Fibroblast of lung (primary cell): ENCODE measurements around the gene WDR86.

ENCODE experiments used
- EZH2 ChIP-seq: IDR thresholded peaks from 2 replicates; pipeline ENCODE4 v1.5.1; 2012; ENCODE audit warnings: low read length, control low read depth, mild to moderate bottlenecking; ENCODE audit errors: missing control alignments
- TF ChIP-seq, protein P1 (sequence below), 2 donors: IDR thresholded peaks in 1 of 2; conservative IDR thresholded peaks in 1 of 2; 1 replicate in 1 of 2; 2 replicates in 1 of 2; pipeline ENCODE4 v1.5.1; 2011 to 2012; ENCODE audit warnings: low read length in 2 of 2, control low read depth in 1 of 2, inconsistent platforms in 1 of 2, low read depth in 1 of 2, mild to moderate bottlenecking in 1 of 2

DNA sequence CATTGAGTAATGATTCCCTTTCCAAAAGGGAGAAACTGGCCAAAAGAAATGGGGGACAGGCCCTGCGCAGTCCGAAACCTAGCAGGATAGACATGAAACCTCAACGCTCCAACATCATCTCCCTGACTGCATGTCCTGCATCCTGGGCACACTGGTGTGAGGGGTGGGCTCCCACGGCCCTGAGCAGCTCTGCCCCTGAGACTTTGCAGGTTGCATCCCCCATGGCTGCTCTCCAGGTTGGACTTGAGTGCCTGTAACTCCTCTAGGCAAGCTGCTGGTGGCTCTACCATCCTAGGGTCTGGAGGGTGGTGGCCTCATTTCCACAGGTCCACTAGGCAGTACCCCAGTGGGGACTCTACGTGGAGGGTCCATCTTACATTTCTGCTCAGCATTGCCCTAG is 46.4 kb upstream of the WDR86 start:
- TF ChIP-seq EZH2: no peak
- TF ChIP-seq, protein P1, sequence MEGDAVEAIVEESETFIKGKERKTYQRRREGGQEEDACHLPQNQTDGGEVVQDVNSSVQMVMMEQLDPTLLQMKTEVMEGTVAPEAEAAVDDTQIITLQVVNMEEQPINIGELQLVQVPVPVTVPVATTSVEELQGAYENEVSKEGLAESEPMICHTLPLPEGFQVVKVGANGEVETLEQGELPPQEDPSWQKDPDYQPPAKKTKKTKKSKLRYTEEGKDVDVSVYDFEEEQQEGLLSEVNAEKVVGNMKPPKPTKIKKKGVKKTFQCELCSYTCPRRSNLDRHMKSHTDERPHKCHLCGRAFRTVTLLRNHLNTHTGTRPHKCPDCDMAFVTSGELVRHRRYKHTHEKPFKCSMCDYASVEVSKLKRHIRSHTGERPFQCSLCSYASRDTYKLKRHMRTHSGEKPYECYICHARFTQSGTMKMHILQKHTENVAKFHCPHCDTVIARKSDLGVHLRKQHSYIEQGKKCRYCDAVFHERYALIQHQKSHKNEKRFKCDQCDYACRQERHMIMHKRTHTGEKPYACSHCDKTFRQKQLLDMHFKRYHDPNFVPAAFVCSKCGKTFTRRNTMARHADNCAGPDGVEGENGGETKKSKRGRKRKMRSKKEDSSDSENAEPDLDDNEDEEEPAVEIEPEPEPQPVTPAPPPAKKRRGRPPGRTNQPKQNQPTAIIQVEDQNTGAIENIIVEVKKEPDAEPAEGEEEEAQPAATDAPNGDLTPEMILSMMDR (conservative IDR thresholded peaks at IDR 0.05 in 1 of 2, IDR thresholded peaks at IDR 0.05 in 1 of 2; ENCODE audit: low read depth in 1 of 2, low read length in 2 of 2): no peak
